ENCODE data around the gene SETDB1. TPM values are rescaled to one million over a fixed set of nuclear protein-coding genes. Genes with fewer than 3 reads are reported as not detected.

Gene SETDB1
- total and polyA plus RNA-seq, 11 donors: 12.5 to 28.0 (median 16.8) TPM

- intact Hi-C loops (cut with DNase I): loop anchor here in 1 of 10 donors (5.0 kb wide), 1 partner anchor 40 kb away; the partner anchor contains the start of gene SETDB1
- WGBS, 4 donors: 33 to 47% (median 37%) methylated on average over 3 of the region's 3 CpGs
- no peak for DNase-seq
- ATAC-seq: no peak
- TF ChIP-seq CTCF (IDR thresholded peaks at IDR 0.05) (no peak), POLR2A (IDR thresholded peaks at IDR 0.05) (no peak)
- H3K9me3 ChIP-seq: no peaks in the 10 kb centered on the region
- H3K27me3 ChIP-seq: no peaks in the 10 kb centered on the region
- H3K4me1 ChIP-seq: no peaks in the 10 kb centered on the region
- H3K36me3 ChIP-seq: no peaks in the 10 kb centered on the region
- H3K4me3 ChIP-seq: no peak within 1 kb of the TSS
- H3K27ac ChIP-seq: no peak within 1 kb of the TSS
Observed at GRCh38 chr1:150887018-150887417, 39.1 kb upstream of the SETDB1 start, which contains the start of gene CTXND2. TSS of gene CTXND2 (plus strand) at chr1:150887136. CDS start at chr1:150912315, 25,179 bp downstream.

- DNase-seq: no peak
- Histone ChIP-seq H3K4me3 (no peak overlapping the region), H3K9me3 (no peaks in the 10 kb centered on the region), H3K4me1 (no peaks in the 10 kb centered on the region), H3K36me3 (no peaks in the 10 kb centered on the region), H3K27ac (no peak overlapping the region), H3K27me3 (no peaks in the 10 kb centered on the region)
- ATAC-seq: no peak
- intact Hi-C loops (cut with DNase I): loop anchor here in 1 of 10 donors (5.0 kb wide), 1 partner anchor 39 kb away; the partner anchor contains the start of gene SETDB1
- no peak for TF ChIP-seq CTCF (IDR thresholded peaks at IDR 0.05)
- TF ChIP-seq POLR2A (IDR thresholded peaks at IDR 0.05): no peak
- 86 to 95% (median 92%) methylated on average over 8 of the region's 8 CpGs for WGBS, 4 donors
Observed at GRCh38 chr1:150888727-150889126, 37.4 kb upstream of the SETDB1 start.

GRCh38 chr1:150890033-150890416 is 36.1 kb upstream of the SETDB1 start:
- DNase-seq (no peak), ATAC-seq (no peak)
- Histone ChIP-seq H3K4me3 (no peak overlapping the region), H3K9me3 (no peaks in the 10 kb centered on the region), H3K27ac (no peak overlapping the region), H3K4me1 (no peaks in the 10 kb centered on the region), H3K27me3 (no peaks in the 10 kb centered on the region), H3K36me3 (no peaks in the 10 kb centered on the region)
- intact Hi-C loops (cut with DNase I): no loop called here
- TF ChIP-seq CTCF (IDR thresholded peaks at IDR 0.05): no peak
- TF ChIP-seq POLR2A (IDR thresholded peaks at IDR 0.05): no peak
- WGBS, 4 donors: 46 to 55% (median 52%) methylated on average over 1 of the region's 1 CpG

GRCh38 chr1:150893336-150893913 is 32.7 kb upstream of the SETDB1 start:
- WGBS, 4 donors: 88 to 94% (median 92%) methylated on average over 3 of the region's 3 CpGs
- DNase-seq (no peak), ATAC-seq (no peak)
- no peaks in the 10 kb centered on the region for H3K27me3 ChIP-seq
- TF ChIP-seq POLR2A (IDR thresholded peaks at IDR 0.05) (no peak), CTCF (IDR thresholded peaks at IDR 0.05) (no peak)
- no peak overlapping the region for H3K27ac ChIP-seq
- intact Hi-C loops (cut with DNase I): no loop called here
- H3K36me3 ChIP-seq: no peaks in the 10 kb centered on the region
- no peaks in the 10 kb centered on the region for H3K9me3 ChIP-seq
- H3K4me1 ChIP-seq: no peaks in the 10 kb centered on the region
- no peak overlapping the region for H3K4me3 ChIP-seq
